SKM-1 (cell line): ENCODE measurements around the gene IGF2BP2.
"Not testable (repeated sequence)": the region's sequence is repeated elsewhere in the genome, so short reads cannot be mapped to it uniquely, and the experiment has no call there.

Source experiments
- DNase-seq: peaks from one replicate; lab custom pipeline; 2025; ENCODE audit not compliant: unreplicated experiment; lab: John Stamatoyannopoulos, UW

Gene IGF2BP2

DNA sequence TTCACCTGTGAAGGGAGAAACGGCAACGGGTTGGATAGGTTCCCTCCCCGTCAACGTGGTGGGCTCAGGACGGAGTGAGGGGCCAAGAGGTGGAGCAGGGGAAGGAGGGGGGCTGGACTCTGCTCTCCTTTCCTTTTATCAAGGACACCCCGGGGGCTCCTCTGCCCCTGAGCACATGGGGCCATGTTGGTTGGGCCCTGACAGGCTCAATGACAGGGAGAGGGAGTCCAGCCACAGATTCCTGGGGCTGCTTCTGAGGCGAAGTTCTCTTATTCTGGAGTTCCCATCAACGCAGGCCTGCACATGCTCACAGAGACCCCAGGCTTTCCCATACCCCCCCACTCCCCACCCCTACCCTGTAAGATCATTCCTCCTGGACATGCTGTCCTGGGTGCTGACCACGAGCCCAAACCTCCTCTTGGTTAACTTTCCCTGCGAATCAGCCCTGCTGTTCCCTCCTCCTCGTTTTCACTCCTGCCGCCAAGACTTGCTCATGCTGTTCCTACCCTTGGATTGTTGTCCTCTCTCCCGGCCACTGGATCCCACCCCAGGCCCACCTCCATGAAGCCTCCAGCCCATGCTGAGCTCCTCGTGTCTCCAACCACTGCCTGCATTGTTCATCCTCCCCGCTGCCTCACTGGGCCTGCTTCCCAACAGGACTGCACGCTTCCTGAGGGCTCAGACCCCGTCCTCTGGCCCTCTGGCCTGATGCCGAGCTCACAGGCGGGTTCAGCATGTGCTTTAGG lies 177.5 kb downstream of the IGF2BP2 start:
- no peak for DNase-seq

DNA sequence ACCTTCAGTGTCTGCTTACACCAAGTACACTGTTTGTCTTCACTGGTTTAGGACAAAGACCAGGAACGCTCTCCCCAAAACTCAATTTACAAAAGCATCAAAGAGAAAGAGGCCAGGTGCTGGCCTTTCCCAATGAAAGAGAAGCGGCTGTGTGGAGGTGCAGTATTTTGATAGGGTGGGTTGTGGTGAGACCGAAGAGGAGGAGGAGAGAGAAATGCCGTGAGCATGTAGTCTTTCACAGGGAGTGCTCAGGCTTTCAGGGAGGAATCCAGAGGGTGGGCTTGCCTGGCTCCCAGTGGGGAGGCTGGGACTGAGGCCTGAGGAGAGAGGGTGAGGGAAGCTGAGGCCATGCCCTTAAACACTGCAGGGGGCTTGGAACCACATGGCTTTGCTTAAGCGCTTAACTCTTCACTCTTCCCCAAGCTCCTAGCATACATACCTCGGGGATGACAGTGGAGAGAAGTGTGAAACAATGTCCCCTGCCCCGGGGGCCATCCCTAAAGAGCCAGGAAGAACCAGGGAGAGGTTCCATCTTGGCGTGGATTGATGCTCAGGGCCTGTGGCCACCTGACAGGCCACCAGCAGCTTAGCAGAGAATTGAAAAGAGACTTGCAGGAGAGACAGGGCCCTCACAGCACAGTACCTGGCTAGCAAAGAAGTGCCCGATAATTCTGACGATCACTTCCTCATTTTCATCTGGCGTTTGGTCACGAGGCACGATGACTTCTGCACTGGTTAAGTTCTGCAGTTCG lies 178.3 kb downstream of the IGF2BP2 start:
- no peak for DNase-seq

DNA sequence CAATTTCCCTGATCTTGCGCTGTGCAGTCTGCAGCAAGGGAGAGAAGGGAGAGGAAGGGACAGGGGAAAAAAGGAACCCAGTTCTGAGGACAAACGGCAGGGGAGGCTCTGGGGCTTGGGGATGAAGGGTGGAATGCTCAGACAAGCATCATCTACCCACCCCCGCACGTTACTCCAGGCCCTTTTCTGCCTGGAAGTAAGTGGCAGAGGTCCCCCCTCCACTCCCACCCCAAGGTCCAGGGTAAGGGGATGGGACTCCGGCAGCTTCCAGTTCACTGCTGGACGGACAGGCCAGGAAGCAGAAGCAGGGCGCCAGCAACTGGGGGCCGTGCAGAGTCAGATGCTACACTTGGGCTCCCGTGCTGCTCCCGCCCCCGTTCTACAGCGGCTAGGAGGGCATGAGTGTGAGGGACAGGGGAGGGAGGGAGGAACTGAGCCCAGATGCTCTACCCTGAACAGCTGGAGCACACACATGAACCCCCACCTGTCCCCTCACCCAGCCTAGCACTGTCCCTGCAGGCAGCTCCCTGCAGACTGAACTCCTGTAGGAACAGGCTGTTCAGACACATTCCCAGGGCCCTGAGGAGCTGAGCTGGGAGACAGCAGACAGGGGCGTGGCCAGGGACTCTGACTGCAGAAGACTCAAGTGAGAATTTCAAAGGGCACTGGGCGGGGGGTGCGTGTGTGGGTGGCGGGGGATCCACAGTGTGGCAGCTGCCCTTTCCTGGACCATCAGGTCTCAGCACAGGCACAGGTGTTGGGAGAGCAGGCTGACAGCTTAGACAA lies 179.1 kb downstream of the IGF2BP2 start:
- no peak for DNase-seq

DNA sequence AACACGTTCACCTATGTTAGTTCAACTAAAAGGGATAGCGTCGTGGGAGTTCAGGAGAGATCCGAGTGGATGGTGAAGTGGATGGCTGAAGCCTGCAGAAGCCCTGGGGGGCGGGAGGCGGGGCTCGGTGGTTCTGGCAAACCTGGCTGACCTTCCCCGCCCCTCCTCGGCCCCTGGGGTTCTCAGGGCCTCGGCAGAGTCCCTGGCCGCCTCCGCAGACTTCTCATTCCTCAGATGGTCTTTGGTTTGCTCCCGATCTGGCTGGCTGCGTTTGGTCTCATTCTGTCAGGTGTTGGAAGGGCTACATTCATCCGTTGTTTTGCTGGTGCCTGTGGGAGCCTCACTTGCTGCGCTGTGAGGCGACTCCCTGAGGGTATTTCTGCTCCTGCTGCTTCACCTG lies 179.7 kb downstream of the IGF2BP2 start:
- not testable (repeated sequence) for DNase-seq

DNA sequence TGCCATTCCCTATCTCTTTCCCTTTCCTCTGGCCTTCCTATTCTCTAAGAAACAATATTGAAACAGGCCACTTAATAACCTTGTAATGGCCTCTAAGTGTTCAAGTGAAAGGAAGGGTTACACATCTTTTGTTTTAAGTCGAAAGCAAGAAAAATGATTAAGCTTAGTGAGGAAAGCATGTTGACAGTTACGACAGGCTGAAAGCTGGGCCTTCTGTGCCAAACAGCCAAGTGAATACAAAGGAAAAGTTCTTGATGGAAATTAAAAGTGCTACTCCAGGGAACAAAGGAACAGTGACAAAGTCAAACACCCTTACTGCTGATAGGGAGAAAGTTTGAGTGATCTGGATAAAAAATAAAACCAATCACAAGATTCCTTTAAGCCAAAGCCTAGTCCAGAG lies 184.5 kb downstream of the IGF2BP2 start:
- DNase-seq: no peak

DNA sequence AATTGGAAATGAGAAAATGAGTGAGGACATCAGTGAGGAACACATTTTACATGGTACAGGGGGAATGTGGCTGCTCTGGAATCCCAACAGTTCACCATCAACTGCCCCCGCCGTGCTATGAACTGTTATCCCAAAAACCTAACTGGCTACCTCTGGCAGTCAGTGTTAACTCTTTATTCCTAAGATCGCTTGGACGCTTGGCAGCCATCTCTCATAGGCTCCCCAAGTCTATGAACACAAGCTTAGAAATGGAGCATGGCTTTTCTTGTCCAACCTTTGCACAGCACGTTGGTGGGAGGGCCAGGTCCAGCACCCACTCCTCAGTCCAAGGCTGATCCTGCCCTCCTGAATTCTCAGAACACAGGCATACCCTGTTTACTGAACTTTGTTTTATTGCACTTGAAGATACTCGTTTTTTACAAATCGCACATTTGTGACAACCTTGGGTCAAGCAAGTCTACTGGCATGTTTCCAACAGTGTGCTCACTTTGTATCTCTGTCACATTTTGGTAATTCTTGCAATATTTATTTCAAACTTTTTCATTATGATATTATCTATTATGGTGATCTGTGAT lies 185.1 kb downstream of the IGF2BP2 start:
- no peak for DNase-seq

DNA sequence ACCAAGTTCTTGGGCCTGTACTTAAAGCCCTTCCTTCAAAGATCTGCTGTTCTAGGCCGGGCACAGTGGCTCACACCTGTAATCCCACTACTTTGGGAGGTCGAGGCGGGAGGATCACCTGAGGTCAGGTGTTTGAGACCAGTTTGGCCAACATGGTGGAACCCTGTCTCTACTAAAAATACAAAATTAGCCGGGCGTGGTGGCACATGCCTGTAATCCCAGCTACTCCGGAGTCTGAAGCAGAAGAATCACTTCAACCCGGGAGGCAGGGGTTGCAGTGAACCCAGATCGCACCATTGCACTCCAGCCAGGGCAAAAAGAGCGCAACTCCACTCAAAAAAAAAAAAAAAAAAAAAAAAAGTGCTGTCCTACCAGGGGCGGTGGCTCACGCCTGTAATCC lies 186.2 kb downstream of the IGF2BP2 start:
- not testable (repeated sequence) for DNase-seq

DNA sequence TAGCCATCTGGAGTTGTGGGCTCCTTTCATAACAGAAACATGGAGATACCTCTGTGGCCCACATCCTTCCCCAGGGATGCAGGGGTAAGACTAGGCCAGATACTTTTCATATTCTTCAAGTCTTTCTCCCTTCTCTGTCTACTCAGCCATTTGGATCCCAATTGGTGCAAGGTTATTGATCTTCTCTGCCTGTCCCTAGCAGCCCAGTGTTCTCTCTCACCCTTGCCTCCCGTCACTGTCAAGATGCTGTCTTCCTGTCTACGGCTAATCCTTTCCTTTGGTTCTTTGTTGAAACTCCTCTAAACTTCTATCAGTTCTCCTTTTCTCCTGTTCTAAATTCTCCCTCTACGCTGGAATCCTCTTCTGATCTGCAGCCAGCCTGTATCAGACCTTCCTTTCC lies 187.5 kb downstream of the IGF2BP2 start:
- DNase-seq: no peak

DNA sequence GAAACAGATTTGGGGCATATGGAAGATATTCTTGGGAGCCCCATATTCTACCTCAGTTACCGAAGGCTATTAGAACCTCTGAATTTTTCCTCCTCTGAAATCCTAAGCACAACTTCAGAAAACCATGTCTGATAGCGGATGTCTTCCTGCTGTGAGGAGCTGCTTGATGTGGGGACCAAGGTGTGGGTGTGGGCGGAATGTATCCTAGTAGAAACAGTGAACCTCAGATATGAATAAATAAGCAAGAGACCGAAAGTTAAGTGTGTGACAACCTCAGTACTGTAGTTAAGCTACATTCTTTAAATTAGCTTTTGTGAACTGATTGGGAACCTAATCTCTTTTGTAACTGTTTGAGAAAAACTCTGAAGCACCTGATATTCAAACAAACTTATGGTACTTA lies 191.8 kb downstream of the IGF2BP2 start:
- no peak for DNase-seq

DNA sequence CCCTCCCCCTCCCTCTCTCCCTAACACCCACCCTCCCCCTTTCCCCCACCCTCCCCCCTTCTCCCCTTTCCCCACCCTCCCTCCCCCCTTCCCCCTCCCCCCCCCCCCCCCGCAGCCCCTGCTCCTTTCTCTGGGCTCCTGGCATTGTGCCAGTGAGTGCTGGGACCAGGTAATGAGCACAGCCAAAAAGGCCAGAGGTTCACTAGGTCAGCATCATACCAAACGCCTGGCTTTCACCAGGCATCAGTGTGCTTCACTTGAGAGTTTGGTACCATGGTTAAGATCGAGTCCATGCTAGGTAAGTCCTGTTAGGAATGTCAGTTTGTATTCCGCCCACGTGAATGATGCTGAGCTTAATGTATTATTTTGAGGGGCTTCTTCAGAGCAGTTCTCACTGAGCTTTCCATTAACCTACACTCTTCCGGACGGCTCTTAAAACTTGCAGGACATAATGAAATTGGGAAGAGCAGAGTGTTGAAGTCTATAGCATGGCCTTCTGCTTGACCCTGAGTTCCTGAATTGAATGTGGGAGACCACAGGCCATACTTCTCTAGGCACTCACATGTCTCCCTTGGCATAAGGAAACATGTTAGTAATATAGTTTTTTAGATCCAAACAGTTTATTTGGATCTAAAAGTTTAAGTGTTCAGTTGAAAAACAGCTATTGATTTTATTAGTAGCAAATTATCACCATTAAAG lies 193.2 kb downstream of the IGF2BP2 start:
- DNase-seq: no peak

DNA sequence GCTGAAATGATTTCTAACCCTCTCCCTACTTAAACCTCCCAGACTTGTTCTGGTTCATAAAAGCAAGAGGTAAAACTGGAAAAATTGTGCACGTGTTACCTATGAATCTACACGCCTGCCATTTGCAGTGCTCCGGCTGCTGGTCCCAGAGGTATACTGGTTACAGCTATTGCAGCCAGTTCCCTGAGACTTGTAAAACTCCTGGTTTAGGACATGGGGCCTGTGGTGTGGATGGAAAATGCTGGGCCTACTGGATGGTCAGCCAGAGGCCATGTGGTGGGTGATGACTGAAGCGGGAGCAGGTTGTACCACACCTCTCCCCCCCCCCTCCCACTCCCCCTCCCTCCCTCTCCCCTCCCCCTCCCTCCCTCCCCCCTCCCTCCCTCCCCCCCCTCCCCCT lies 193.7 kb downstream of the IGF2BP2 start:
- no peak for DNase-seq

DNA sequence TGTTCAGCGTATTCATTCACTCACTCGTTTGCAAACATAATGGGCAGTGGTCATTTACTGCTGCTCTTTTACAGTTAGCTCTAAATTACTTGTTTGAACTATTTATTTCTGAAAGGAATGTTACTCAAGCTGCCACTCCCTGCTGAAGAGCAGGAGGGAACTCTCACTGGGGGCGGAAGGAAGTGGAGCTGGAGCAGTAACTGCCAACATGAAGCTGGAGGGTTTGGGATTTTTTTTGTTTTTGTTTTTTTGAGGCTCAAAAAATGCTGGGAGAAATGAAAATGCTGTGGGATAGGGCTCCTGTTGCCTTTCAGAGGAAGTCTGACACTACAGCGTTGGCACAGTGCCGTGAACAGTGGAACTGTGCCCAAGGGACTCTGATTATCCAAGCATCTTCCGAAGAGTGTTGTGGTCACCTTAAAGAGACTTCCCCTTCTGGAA lies 194.6 kb downstream of the IGF2BP2 start:
- DNase-seq: no peak

DNA sequence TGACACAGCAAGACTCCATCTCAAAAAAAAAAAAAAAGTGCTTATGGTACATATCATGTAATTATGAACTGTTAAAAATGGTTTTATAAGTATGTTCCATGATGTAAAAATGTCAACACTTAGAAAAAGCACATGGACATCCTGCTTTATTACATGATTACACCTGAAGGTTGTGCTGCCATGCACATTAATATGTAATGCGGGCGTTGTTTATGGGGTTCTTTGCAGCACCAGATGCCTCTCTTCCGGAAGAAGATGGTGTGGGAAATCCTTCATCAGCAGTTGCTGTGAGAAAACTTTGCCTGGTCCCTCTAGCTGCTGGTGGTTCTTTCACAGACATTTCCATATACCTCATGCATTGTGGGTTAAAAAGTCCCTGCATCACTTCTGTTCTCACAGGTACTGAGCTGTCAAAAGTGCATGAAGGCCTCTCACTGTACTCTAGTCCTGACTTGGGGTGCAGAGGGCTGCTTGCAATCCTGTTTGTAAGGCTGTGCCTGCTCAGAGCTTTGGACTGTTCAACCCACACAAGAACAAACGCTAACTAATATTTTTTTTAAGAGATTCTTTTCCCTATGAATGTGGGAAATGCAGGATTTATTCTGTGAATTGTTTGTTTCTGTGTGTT lies 195.2 kb downstream of the IGF2BP2 start:
- DNase-seq: no peak

DNA sequence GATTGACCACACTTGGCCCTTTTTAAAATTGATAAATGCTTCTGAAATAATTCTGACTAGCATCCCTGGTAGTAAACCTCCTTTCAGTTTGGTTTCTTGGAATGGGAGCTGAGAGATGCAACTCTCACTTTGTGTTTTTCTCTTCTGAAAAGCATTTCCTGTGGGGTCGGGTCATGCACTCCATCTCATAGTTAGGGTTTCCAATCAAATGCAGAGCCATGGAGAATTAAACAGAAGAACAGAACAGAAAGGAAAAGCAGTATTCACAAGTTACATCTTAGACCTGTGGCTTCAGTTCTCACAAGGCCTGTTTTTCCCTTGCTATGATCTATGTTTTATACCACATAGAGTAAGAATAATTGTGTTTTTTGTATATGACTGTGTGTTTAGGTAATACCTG lies 199.1 kb downstream of the IGF2BP2 start:
- DNase-seq: no peak

DNA sequence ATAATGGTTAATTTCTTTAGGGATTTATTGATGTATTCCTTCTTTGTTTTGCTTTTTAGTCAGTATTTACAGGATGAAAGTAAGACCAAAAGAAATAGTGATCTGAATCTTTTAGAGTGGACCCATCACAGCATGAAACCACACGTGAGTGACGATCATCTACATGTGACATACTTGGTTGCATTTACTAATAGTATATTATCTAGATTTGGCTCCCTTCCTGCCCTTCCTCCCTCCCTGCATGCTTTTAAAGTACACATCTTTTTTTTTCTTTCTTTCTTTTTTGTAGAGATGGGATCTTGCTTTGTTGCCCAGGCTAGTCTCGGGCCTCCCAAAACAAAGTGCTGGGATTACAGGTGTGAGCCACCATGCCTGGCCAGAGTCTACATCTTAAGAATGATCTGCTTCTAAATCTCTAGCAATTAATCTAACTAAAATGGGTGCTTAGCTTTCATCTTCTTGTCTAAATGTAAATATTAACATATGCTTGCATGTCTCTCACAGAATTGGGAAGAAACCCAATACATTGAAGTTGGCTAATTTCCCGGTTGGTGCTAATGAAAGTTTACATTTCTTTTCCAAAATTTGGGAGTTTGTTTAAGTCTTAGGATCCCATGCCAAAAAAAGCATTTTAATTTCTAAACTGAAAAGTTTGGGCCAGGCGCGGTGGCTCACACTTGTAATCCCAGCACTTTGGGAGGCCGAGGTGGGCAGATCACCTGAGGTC lies 200.7 kb downstream of the IGF2BP2 start:
- no peak for DNase-seq

DNA sequence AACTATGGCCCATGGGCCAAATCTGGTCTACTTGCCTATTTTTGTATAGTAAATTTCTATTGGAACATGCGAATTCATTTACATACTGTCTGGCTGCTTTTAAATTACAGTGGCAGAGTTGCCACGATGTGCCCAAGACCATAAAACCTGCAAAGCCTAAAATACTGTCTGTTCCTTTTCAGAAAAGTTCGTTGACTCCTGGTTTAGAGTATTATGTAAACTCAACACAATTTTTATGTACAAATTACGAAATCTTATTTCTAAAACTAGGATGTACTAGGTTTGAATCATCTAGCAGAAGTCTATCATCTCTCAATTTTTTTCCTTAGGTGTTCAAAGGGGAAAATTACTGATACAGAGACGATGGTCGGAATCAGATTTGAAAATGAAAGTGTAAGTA lies 211.8 kb downstream of the IGF2BP2 start:
- no peak for DNase-seq

DNA sequence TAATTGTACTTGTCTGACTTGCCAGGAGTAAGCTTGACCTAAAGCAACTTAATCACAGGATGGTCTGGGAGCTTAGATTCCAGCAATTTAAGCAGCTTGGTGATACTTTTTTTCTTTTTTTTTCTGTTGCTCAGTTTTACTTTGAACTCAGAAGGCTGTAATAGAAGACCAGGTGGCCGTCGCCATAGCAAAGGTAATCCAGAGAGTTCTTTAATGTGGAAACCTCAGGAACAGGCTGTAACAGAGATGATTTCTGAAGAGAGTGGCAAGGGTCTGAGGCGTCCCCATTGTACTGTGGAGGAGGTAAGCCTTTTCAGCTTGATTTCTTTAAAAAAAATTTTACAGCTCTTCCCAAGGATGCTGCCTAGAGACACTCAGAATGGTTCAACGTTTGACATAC lies 218.6 kb downstream of the IGF2BP2 start:
- no peak for DNase-seq

DNA sequence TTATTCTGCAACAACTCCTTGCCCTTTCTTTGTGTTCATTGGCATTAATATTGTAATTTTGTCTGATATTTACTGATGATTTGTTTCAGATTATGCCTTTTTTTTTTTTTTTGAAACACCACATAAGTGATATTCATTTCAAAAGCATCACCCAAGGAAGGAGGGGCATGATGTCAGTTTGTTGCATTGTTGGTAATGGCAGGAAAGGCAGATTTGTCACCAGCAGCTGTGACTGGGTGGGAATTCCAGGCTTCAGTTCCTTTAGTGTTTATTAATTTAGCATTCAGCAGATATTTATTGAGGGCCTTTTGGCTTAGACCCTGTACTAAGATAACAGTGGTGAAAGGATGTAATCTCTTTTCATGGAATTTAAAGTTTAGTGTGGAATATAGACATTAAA lies 219.3 kb downstream of the IGF2BP2 start:
- no peak for DNase-seq

DNA sequence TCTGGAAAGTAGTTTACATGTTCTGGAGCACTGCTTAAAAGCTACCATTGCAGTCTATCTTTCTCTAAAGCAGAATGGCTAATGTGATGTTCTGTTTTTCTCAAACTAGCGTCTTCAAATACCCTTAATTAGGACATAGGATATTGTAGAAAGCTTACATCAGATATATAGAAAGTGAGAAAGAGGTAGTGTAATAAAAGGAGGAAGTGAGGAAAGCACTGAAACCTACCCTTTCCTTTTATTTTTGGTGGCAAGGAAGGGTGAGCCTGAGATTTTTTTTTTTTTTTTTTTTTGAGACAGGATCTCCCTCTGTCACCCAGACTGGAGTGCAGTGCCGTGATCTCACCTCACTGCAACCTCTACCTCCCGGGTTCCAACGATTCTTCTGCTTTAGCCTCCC lies 229.3 kb downstream of the IGF2BP2 start:
- DNase-seq: peak; percentile 39

DNA sequence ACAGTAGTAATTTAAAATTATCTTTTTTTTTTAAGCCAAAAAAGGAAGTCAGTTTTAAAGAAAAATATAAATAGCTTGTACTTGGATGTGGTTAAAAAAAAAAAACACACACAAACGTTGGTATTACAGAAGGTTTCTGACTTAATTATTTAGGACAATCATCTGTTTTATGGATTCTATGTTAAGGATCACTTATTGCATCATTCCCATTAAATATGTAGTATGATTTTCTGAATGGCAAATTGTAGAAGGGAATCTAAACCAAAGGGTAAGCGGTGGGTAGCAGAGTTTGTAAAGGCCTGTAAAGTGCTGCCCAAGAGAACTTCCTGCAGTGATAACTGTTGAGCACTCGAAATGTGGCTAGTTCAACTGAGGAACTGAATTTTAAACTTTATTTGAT lies 230.8 kb downstream of the IGF2BP2 start:
- DNase-seq: no peak
